GM23338 (cell line): ENCODE data around the gene ZCCHC24.

Source experiments
- CREB1 ChIP-seq: fragments of 250-450 bp; sonication (Bioruptor Pico); IDR thresholded peaks from 2 replicates; pipeline ENCODE4 v1.5.0; 2020; ENCODE audit warnings: low read depth, mild to moderate bottlenecking, moderate library complexity
- CTCF ChIP-seq, 2 experiments: fragments of 200-600 bp in 1 of 2; sonication (generic) in 1 of 2; conservative IDR thresholded peaks; 2 replicates each; pipeline versions ENCODE4 v1.5.1 to v1.6.1; 2016 to 2017; ENCODE audit warnings: antibody characterized with exemption in 2 of 2, low read depth in 2 of 2, mild to moderate bottlenecking in 2 of 2, moderate library complexity in 1 of 2
- EZH2 ChIP-seq: fragments of 200-600 bp; sonication (generic); IDR thresholded peaks from one replicate; pipeline ENCODE4 v1.8.0; 2017; ENCODE audit warnings: antibody characterized with exemption, mild to moderate bottlenecking, low read depth; ENCODE audit not compliant: unreplicated experiment
- EZH2phosphoT487 ChIP-seq: fragments of 200-600 bp; sonication (generic); IDR thresholded peaks from one replicate; pipeline ENCODE4 v1.8.1; 2018; ENCODE audit warnings: antibody characterized with exemption; ENCODE audit not compliant: unreplicated experiment
- POLR2AphosphoS5 ChIP-seq: IDR thresholded peaks from 2 replicates; pipeline ENCODE4 v1.6.1; 2016; ENCODE audit warnings: antibody characterized with exemption, low read depth
- STAT1 ChIP-seq: IDR thresholded peaks from one replicate; pipeline ENCODE4 v1.6.1; 2016; ENCODE audit warnings: antibody characterized with exemption; ENCODE audit not compliant: unreplicated experiment
- ZNF114 ChIP-seq: fragments of 250-450 bp; sonication (Bioruptor Pico); IDR thresholded peaks from 2 replicates; pipeline ENCODE4 v1.5.0; 2020; ENCODE audit warnings: mild to moderate bottlenecking, moderate library complexity
- ZNF331 ChIP-seq: fragments of 250-450 bp; sonication (Bioruptor Pico); IDR thresholded peaks from 2 replicates; pipeline ENCODE4 v1.5.0; 2020; ENCODE audit warnings: low read depth, mild to moderate bottlenecking, moderate library complexity
- TF ChIP-seq, protein P1 (sequence below): IDR thresholded peaks from 2 replicates; pipeline ENCODE4 v1.6.1; 2016; ENCODE audit warnings: antibody characterized with exemption
- TF ChIP-seq, protein P2 (sequence below): IDR thresholded peaks from one replicate; pipeline ENCODE4 v1.6.1; 2018; ENCODE audit warnings: antibody characterized with exemption; ENCODE audit not compliant: unreplicated experiment

GRCh38 chr10:79360499-79361342, 84.7 kb downstream of the ZCCHC24 start:
- no peak for TF ChIP-seq CTCF (conservative IDR thresholded peaks at IDR 0.05; ENCODE audit: low read depth in 2 of 2)
- TF ChIP-seq POLR2AphosphoS5 = no peak
- TF ChIP-seq STAT1 = no peak
- TF ChIP-seq CREB1 = no peak
- no peak for TF ChIP-seq ZNF114
- TF ChIP-seq, protein P1, sequence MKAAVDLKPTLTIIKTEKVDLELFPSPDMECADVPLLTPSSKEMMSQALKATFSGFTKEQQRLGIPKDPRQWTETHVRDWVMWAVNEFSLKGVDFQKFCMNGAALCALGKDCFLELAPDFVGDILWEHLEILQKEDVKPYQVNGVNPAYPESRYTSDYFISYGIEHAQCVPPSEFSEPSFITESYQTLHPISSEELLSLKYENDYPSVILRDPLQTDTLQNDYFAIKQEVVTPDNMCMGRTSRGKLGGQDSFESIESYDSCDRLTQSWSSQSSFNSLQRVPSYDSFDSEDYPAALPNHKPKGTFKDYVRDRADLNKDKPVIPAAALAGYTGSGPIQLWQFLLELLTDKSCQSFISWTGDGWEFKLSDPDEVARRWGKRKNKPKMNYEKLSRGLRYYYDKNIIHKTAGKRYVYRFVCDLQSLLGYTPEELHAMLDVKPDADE = no peak
- TF ChIP-seq, protein P2, sequence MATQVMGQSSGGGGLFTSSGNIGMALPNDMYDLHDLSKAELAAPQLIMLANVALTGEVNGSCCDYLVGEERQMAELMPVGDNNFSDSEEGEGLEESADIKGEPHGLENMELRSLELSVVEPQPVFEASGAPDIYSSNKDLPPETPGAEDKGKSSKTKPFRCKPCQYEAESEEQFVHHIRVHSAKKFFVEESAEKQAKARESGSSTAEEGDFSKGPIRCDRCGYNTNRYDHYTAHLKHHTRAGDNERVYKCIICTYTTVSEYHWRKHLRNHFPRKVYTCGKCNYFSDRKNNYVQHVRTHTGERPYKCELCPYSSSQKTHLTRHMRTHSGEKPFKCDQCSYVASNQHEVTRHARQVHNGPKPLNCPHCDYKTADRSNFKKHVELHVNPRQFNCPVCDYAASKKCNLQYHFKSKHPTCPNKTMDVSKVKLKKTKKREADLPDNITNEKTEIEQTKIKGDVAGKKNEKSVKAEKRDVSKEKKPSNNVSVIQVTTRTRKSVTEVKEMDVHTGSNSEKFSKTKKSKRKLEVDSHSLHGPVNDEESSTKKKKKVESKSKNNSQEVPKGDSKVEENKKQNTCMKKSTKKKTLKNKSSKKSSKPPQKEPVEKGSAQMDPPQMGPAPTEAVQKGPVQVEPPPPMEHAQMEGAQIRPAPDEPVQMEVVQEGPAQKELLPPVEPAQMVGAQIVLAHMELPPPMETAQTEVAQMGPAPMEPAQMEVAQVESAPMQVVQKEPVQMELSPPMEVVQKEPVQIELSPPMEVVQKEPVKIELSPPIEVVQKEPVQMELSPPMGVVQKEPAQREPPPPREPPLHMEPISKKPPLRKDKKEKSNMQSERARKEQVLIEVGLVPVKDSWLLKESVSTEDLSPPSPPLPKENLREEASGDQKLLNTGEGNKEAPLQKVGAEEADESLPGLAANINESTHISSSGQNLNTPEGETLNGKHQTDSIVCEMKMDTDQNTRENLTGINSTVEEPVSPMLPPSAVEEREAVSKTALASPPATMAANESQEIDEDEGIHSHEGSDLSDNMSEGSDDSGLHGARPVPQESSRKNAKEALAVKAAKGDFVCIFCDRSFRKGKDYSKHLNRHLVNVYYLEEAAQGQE = no peak
- TF ChIP-seq EZH2 = no peak
- no peak for TF ChIP-seq EZH2phosphoT487
- no peak for TF ChIP-seq ZNF331 (CRISPR knock-in tag)
